Measurements from ENCODE around the gene CNMD. TPM values are rescaled to one million over a fixed set of nuclear protein-coding genes. Genes with fewer than 3 reads are reported as not detected.

The CNMD gene
- total and polyA plus RNA-seq, 2 of the 4 experiments (the other 2 are of a cell fraction): not detected

DNA sequence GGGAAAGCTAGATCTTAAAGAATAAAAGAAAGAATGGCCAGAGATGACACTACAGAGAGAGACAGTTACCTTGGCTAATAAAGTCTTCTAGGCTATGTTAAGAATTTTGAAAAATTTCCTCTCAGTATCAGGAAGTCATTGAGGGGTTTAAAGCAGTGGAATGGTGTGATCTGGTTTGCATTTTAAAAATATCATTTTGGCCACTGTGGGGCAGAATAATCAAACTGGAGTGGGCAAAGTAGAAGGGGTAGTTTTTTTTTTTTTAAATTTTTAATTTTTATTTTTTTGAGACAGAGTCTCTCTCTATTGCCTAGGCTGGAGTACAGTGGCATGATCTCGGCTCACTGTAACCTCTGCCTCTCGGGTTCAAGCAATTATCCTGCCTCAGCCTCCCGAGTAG lies 4.4 kb upstream of the CNMD start:
- Histone ChIP-seq H3K56ac (ENCODE audit: extremely low read depth, insufficient read depth, low read length) (no peak overlapping the region), H3K36me3 (ENCODE audit: control insufficient read depth, insufficient read depth, low read length) (no peaks in the 10 kb centered on the region), H4K20me1 (ENCODE audit: insufficient read depth, low read length) (no peaks in the 10 kb centered on the region), H3K9ac (ENCODE audit: low read depth, low read length) (no peak overlapping the region), H4K91ac (ENCODE audit: insufficient read depth, low read depth, low read length) (no peak overlapping the region), H3K4ac (ENCODE audit: low read depth, low read length) (no peak overlapping the region), H2BK5ac (ENCODE audit: low read depth, low read length, poor library complexity, severe bottlenecking) (no peak overlapping the region), H4K8ac (ENCODE audit: low read depth in 2 of 2, low read length in 2 of 2) (no peak overlapping the region), H3K23ac (ENCODE audit: low read depth, low read length) (no peak overlapping the region), H3K4me3 (ENCODE audit: insufficient read depth, low read depth, low read length) (no peak overlapping the region), H3K14ac (replicated peaks; ENCODE audit: low read depth, low read length) (no peak overlapping the region), H2AK5ac (ENCODE audit: low read depth, low read length) (no peak overlapping the region), H3K18ac (ENCODE audit: low read depth, low read length) (no peak overlapping the region), H3K4me2 (ENCODE audit: low read depth, low read length) (no peak overlapping the region), H2BK15ac (ENCODE audit: low read depth, low read length) (no peak overlapping the region), H2BK120ac (ENCODE audit: low read depth, low read length) (no peak overlapping the region), H3K9me3 (ENCODE audit: control insufficient read depth, insufficient read depth, low read length) (no peaks in the 10 kb centered on the region), H3K4me1 (ENCODE audit: control insufficient read depth, insufficient read depth, low read length) (no peaks in the 10 kb centered on the region), H3K27me3 (ENCODE audit: control insufficient read depth, insufficient read depth, low read length) (peaks cover 21% of the 10 kb centered on the region), H3K9me1 (ENCODE audit: insufficient read depth, low read length) (no peaks in the 10 kb centered on the region), H3K27ac (ENCODE audit: insufficient read depth, low read length) (no peak overlapping the region), H4K5ac (ENCODE audit: low read depth, low read length) (no peak overlapping the region), H2BK20ac (ENCODE audit: low read depth, low read length) (no peak overlapping the region), H2AK9ac (replicated peaks; ENCODE audit: low read depth, low read length, poor library complexity) (no peak overlapping the region), H2AFZ (replicated peaks; ENCODE audit: low read length, poor library complexity) (no peak overlapping the region), H3K79me1 (ENCODE audit: low read depth in 1 of 2, low read length in 2 of 2) (no peaks in the 10 kb centered on the region)
- ChIA-PET CTCF (interaction anchor here (1.0 kb wide), 1 partner anchor 85 kb away, joined by 3 read pairs; no protein-coding TSS in a partner anchor), POLR2A (ENCODE audit: unreplicated experiment) (no interaction called here)
- no peak for TF ChIP-seq RCOR1 (IDR thresholded peaks at IDR 0.05; ENCODE audit: insufficient replicate concordance, low read length)
- TF ChIP-seq, protein P1, sequence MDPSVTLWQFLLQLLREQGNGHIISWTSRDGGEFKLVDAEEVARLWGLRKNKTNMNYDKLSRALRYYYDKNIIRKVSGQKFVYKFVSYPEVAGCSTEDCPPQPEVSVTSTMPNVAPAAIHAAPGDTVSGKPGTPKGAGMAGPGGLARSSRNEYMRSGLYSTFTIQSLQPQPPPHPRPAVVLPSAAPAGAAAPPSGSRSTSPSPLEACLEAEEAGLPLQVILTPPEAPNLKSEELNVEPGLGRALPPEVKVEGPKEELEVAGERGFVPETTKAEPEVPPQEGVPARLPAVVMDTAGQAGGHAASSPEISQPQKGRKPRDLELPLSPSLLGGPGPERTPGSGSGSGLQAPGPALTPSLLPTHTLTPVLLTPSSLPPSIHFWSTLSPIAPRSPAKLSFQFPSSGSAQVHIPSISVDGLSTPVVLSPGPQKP (IDR thresholded peaks at IDR 0.05; ENCODE audit: borderline replicate concordance, low read depth, low read length): no peak
- no peak for TF ChIP-seq RFX5 (IDR thresholded peaks at IDR 0.05; ENCODE audit: low read depth, low read length)
- TF ChIP-seq, protein P2, sequence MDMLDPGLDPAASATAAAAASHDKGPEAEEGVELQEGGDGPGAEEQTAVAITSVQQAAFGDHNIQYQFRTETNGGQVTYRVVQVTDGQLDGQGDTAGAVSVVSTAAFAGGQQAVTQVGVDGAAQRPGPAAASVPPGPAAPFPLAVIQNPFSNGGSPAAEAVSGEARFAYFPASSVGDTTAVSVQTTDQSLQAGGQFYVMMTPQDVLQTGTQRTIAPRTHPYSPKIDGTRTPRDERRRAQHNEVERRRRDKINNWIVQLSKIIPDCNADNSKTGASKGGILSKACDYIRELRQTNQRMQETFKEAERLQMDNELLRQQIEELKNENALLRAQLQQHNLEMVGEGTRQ (IDR thresholded peaks at IDR 0.05; ENCODE audit: low read depth, low read length): no peak
- TF ChIP-seq FOS (IDR thresholded peaks at IDR 0.05; ENCODE audit: low read depth, low read length): no peak
- TF ChIP-seq SMC3 (IDR thresholded peaks at IDR 0.05; ENCODE audit: low read depth, low read length): no peak
- TF ChIP-seq, protein P3, sequence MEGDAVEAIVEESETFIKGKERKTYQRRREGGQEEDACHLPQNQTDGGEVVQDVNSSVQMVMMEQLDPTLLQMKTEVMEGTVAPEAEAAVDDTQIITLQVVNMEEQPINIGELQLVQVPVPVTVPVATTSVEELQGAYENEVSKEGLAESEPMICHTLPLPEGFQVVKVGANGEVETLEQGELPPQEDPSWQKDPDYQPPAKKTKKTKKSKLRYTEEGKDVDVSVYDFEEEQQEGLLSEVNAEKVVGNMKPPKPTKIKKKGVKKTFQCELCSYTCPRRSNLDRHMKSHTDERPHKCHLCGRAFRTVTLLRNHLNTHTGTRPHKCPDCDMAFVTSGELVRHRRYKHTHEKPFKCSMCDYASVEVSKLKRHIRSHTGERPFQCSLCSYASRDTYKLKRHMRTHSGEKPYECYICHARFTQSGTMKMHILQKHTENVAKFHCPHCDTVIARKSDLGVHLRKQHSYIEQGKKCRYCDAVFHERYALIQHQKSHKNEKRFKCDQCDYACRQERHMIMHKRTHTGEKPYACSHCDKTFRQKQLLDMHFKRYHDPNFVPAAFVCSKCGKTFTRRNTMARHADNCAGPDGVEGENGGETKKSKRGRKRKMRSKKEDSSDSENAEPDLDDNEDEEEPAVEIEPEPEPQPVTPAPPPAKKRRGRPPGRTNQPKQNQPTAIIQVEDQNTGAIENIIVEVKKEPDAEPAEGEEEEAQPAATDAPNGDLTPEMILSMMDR (conservative IDR thresholded peaks at IDR 0.05; ENCODE audit: low read depth, low read length): no peak
- no peak for TF ChIP-seq CEBPB (IDR thresholded peaks at IDR 0.05; ENCODE audit: low read depth, low read length)
- TF ChIP-seq CHD1 (IDR thresholded peaks at IDR 0.05; ENCODE audit: low read depth, low read length): no peak
- WGBS, 2 experiments (ENCODE audit: extremely low coverage in 2 of 2, insufficient read length in 1 of 2): no CpG with 5 or more reads among the region's 3 CpGs
- no peak for DNase-seq
- no peak for ATAC-seq (ENCODE audit: low read depth)
- intact Hi-C loops (cut with micrococcal nuclease) (no loop called here), in situ Hi-C loops (cut with MboI; ENCODE audit: low sequenced_read_pairs) (no loop called here), dilution Hi-C loops (cut with HindIII; ENCODE audit: low sequenced_read_pairs, unreplicated experiment) (no loop called here)
- BruUV-seq (replicated peaks): no TSS peak
